Activated CD4-positive, alpha-beta T cell treated with anti-CD3 and anti-CD28 coated beads, Interleukin-10, Interleukin-2, amounts not matched to agents 100 ng/mL and 50 ng/mL, durations not matched to agents 16 hours and 8 hours (primary cell): ENCODE measurements around the gene RNPEPL1.
A peak's percentile ranks its signal among the peaks of the same experiment; 100 is the strongest.

Source experiments
- DNase-seq: peaks from one replicate; pipeline ENCODE4 v3.0.0-alpha.2; 2020

Gene RNPEPL1

GRCh38 chr2:240566203-240567136, 1.8 kb upstream of the RNPEPL1 start:
- peak; percentile 97 for DNase-seq

- peak; percentile 57 for DNase-seq
These were observed 980 bp upstream of the RNPEPL1 start for GRCh38 chr2:240567137-240567871.

- DNase-seq = peak; percentile 53
These were observed 616 bp downstream of the RNPEPL1 start for GRCh38 chr2:240568678-240569522.

GRCh38 chr2:240569523-240569997, 1.3 kb downstream of the RNPEPL1 start:
- no peak for DNase-seq

- no peak for DNase-seq
These were observed 1.8 kb downstream of the RNPEPL1 start for GRCh38 chr2:240569998-240570530.

- no peak for DNase-seq
These were observed 2.4 kb downstream of the RNPEPL1 start for GRCh38 chr2:240570531-240571313.

GRCh38 chr2:240571314-240571973, 3.2 kb downstream of the RNPEPL1 start:
- DNase-seq = no peak

- DNase-seq = no peak
These were observed 4.1 kb downstream of the RNPEPL1 start for GRCh38 chr2:240572141-240573031.

GRCh38 chr2:240573071-240573515, 4.8 kb downstream of the RNPEPL1 start:
- no peak for DNase-seq

- no peak for DNase-seq
These were observed 5.5 kb downstream of the RNPEPL1 start for GRCh38 chr2:240573516-240574385.

- no peak for DNase-seq
These were observed 6.3 kb downstream of the RNPEPL1 start for GRCh38 chr2:240574386-240575100.

GRCh38 chr2:240575101-240575965, 7.0 kb downstream of the RNPEPL1 start:
- DNase-seq = no peak

- no peak for DNase-seq
These were observed 7.8 kb downstream of the RNPEPL1 start for GRCh38 chr2:240576036-240576435.

- no peak for DNase-seq
These were observed 8.3 kb downstream of the RNPEPL1 start for GRCh38 chr2:240576436-240577205.

- DNase-seq = no peak
These were observed 9.2 kb downstream of the RNPEPL1 start for GRCh38 chr2:240577281-240578109.

- DNase-seq = no peak
These were observed 9.8 kb downstream of the RNPEPL1 start for GRCh38 chr2:240578110-240578450.
